Measurements from ENCODE around the gene MYLK. TPM values are rescaled to one million over a fixed set of nuclear protein-coding genes. Genes with fewer than 3 reads are reported as not detected.
"Not testable (repeated sequence)": the region's sequence is repeated elsewhere in the genome, so short reads cannot be mapped to it uniquely, and the experiment has no call there.

MYLK gene
- total and polyA plus RNA-seq, 2 donors (not counting 1 experiment from before 2014, with no cell fraction given): 0.51 TPM; not detected in 1

DNA sequence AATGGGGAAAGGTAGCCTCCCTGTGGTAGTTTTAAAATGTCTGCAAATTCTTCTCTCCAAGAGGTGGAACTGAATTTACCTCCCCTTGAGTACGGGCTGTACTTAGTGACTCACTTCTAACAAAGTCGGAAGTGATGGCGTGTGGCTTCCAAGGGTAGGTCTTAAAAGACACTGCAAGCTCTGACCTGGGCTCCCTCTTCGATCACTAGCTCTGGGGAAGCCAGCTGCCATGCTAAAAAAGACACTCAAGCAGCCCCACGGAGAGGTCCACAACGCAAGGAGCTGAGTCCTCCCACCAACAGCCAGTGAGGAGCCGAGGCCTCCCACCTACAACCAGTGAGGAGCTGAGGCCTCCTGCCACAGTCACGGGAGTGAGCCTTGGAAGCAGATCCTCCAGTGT is 177.3 kb downstream of the MYLK start:
- DNase-seq (no peak), ATAC-seq (ENCODE audit: low read depth) (no peak)
- intact Hi-C loops (cut with micrococcal nuclease): no loop called here
- H3K27ac ChIP-seq (ENCODE audit: low read length in 2 of 2): no peak overlapping the region
- H3K27ac Mint-ChIP-seq: no peak overlapping the region
- H3K9me3 ChIP-seq (ENCODE audit: control extremely low read depth in 1 of 3, control insufficient read depth in 2 of 3, insufficient read depth in 1 of 3, low read length in 2 of 3): no peaks in the 10 kb centered on the region
- no peak overlapping the region for H3K4me3 ChIP-seq (ENCODE audit: control extremely low read depth in 1 of 5, extremely low read depth in 1 of 5, insufficient read depth in 1 of 5, low read depth in 2 of 5, low read length in 4 of 5)
- H3K4me2 ChIP-seq (replicated peaks; ENCODE audit: low read depth, low read length, poor library complexity, severe bottlenecking): no peak overlapping the region
- ChIA-PET POLR2A (no interaction called here), CTCF (interaction anchor here (1.1 to 2.2 kb wide), 3 partner anchors 17 to 65 kb away, joined by 3 to 10 read pairs (median 6); no protein-coding TSS in a partner anchor)
- H3K27me3 Mint-ChIP-seq: peaks cover 4% of the 10 kb centered on the region
- no peaks in the 10 kb centered on the region for H3K9me3 Mint-ChIP-seq (ENCODE audit: insufficient read depth)
- no peaks in the 10 kb centered on the region for H4K20me1 ChIP-seq (ENCODE audit: control insufficient read depth, insufficient read depth, low read length, poor library complexity, severe bottlenecking)
- TF ChIP-seq EZH2 (IDR thresholded peaks at IDR 0.05; ENCODE audit: borderline replicate concordance, insufficient read depth, low read depth, low read length, poor library complexity, severe bottlenecking): no peak
- TF ChIP-seq, protein P1, sequence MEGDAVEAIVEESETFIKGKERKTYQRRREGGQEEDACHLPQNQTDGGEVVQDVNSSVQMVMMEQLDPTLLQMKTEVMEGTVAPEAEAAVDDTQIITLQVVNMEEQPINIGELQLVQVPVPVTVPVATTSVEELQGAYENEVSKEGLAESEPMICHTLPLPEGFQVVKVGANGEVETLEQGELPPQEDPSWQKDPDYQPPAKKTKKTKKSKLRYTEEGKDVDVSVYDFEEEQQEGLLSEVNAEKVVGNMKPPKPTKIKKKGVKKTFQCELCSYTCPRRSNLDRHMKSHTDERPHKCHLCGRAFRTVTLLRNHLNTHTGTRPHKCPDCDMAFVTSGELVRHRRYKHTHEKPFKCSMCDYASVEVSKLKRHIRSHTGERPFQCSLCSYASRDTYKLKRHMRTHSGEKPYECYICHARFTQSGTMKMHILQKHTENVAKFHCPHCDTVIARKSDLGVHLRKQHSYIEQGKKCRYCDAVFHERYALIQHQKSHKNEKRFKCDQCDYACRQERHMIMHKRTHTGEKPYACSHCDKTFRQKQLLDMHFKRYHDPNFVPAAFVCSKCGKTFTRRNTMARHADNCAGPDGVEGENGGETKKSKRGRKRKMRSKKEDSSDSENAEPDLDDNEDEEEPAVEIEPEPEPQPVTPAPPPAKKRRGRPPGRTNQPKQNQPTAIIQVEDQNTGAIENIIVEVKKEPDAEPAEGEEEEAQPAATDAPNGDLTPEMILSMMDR (IDR thresholded peaks at IDR 0.05): no peak
- no peaks in the 10 kb centered on the region for H3K79me2 ChIP-seq (ENCODE audit: control insufficient read depth, insufficient read depth, low read length)
- no peak overlapping the region for H3K9ac ChIP-seq (ENCODE audit: low read length)
- H3K4me3 Mint-ChIP-seq: no peak overlapping the region
- no peaks in the 10 kb centered on the region for H3K36me3 ChIP-seq (replicated peaks in 1 of 2; ENCODE audit: control extremely low read depth in 1 of 2, control insufficient read depth in 1 of 2, extremely low read depth in 1 of 2, insufficient read depth in 2 of 2, low read length in 1 of 2)
- H3K4me1 Mint-ChIP-seq: no peaks in the 10 kb centered on the region
- WGBS (ENCODE audit: insufficient coverage): 92% methylated on average over 7 of the region's 8 CpGs
- H3K27me3 ChIP-seq (replicated peaks in 1 of 4; ENCODE audit: control extremely low read depth in 1 of 4, control insufficient read depth in 3 of 4, insufficient read depth in 4 of 4, low read length in 3 of 4): no peaks in the 10 kb centered on the region
- H2AFZ ChIP-seq (ENCODE audit: insufficient read depth, low read depth, low read length, poor library complexity, severe bottlenecking): no peak overlapping the region
- H3K4me1 ChIP-seq (ENCODE audit: control insufficient read depth in 2 of 2, insufficient read depth in 2 of 2, low read length in 2 of 2): no peaks in the 10 kb centered on the region

DNA sequence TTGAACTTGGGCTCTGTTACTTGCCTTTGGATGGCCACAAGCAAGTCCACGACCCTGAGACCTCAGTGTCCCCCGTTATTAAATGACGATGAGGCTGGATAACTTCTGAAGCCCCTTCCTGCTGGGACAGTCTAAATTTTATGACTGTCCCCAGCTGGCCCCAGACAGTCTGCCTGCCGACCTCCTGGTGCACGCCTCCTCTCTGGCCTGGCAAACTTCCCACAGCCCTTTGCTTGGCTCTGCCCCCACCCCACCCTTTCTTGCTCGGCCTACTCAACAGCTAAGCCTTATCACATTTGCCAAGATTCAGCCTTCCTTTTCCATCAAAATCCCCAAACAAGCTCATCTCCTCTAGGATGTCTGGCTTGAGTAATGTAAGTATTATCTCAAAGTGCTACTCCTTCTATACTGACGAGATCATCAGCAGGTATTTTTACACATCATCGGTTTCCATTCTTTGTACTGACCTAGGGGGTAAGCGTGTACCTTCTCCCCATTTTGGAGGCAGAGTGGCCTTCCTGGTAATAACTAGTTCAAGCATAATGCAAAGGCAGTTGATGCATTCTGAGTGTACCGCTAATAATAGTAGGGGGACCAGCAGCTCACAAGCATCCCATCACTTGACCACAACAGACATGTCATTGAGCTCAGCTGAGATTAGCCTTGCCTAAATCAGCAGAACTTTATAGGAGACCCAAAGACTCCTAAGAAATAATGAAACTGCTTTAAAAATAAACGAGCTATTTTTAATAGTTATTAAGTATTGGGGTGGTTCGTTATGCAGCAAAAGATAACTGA is 178.4 kb downstream of the MYLK start:
- no peak overlapping the region for H3K4me2 ChIP-seq (replicated peaks; ENCODE audit: low read depth, low read length, poor library complexity, severe bottlenecking)
- intact Hi-C loops (cut with micrococcal nuclease): no loop called here
- no peak overlapping the region for H3K4me3 ChIP-seq (ENCODE audit: control extremely low read depth in 1 of 5, extremely low read depth in 1 of 5, insufficient read depth in 1 of 5, low read depth in 2 of 5, low read length in 4 of 5)
- H3K79me2 ChIP-seq (ENCODE audit: control insufficient read depth, insufficient read depth, low read length): no peaks in the 10 kb centered on the region
- H3K9ac ChIP-seq (ENCODE audit: low read length): no peak overlapping the region
- no peaks in the 10 kb centered on the region for H4K20me1 ChIP-seq (ENCODE audit: control insufficient read depth, insufficient read depth, low read length, poor library complexity, severe bottlenecking)
- DNase-seq (no peak), ATAC-seq (ENCODE audit: low read depth) (no peak)
- CTCF ChIA-PET: interaction anchor here (1.1 to 2.2 kb wide), 2 partner anchors 18 to 53 kb away, joined by 4 to 10 read pairs; no protein-coding TSS in a partner anchor
- no peaks in the 10 kb centered on the region for H3K9me3 ChIP-seq (ENCODE audit: control extremely low read depth in 1 of 3, control insufficient read depth in 2 of 3, insufficient read depth in 1 of 3, low read length in 2 of 3)
- no peak overlapping the region for H3K27ac ChIP-seq (ENCODE audit: low read length in 2 of 2)
- no peaks in the 10 kb centered on the region for H3K4me1 Mint-ChIP-seq
- no peak overlapping the region for H3K4me3 Mint-ChIP-seq
- TF ChIP-seq, protein P1 (IDR thresholded peaks at IDR 0.05): no peak
- TF ChIP-seq EZH2 (IDR thresholded peaks at IDR 0.05; ENCODE audit: borderline replicate concordance, insufficient read depth, low read depth, low read length, poor library complexity, severe bottlenecking): no peak
- no peak overlapping the region for H3K27ac Mint-ChIP-seq
- H3K4me1 ChIP-seq (ENCODE audit: control insufficient read depth in 2 of 2, insufficient read depth in 2 of 2, low read length in 2 of 2): no peaks in the 10 kb centered on the region
- H3K27me3 Mint-ChIP-seq: peaks cover 5% of the 10 kb centered on the region
- no peaks in the 10 kb centered on the region for H3K9me3 Mint-ChIP-seq (ENCODE audit: insufficient read depth)
- H3K36me3 ChIP-seq (replicated peaks in 1 of 2; ENCODE audit: control extremely low read depth in 1 of 2, control insufficient read depth in 1 of 2, extremely low read depth in 1 of 2, insufficient read depth in 2 of 2, low read length in 1 of 2): no peaks in the 10 kb centered on the region
- POLR2A ChIA-PET: no interaction called here
- H3K27me3 ChIP-seq (replicated peaks in 1 of 4; ENCODE audit: control extremely low read depth in 1 of 4, control insufficient read depth in 3 of 4, insufficient read depth in 4 of 4, low read length in 3 of 4): no peaks in the 10 kb centered on the region
- WGBS (ENCODE audit: insufficient coverage): 89% methylated on average over 7 of the region's 12 CpGs
- H2AFZ ChIP-seq (ENCODE audit: insufficient read depth, low read depth, low read length, poor library complexity, severe bottlenecking): no peak overlapping the region

DNA sequence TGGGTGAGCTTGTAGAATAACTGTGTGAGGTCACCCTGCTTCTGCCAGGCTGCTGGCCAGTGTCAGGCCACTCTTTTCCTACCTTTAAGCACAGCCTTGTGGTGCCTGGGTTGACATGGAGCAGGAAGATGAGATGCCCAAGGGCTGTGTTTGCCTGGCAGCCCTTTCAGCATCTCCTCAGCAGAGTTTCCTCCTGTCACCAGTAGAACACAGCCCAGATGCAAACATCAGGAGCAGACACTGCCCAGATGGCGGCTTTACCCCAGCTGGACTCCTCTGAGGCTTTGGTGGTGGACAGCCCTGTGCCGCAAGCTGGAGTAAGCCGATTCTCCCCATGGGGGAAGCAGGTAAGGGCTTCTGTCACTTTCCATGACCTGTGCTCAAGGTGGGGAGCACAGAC is 180.5 kb downstream of the MYLK start:
- intact Hi-C loops (cut with micrococcal nuclease); H3K9ac ChIP-seq (ENCODE audit: low read length); H3K9me3 ChIP-seq (ENCODE audit: control extremely low read depth in 1 of 3, control insufficient read depth in 2 of 3, insufficient read depth in 1 of 3, low read length in 2 of 3); H3K79me2 ChIP-seq (ENCODE audit: control insufficient read depth, insufficient read depth, low read length); H3K27me3 ChIP-seq (replicated peaks in 1 of 4; ENCODE audit: control extremely low read depth in 1 of 4, control insufficient read depth in 3 of 4, insufficient read depth in 4 of 4, low read length in 3 of 4); H3K4me1 ChIP-seq (ENCODE audit: control insufficient read depth in 2 of 2, insufficient read depth in 2 of 2, low read length in 2 of 2); ATAC-seq (ENCODE audit: low read depth); H3K27ac Mint-ChIP-seq; H3K4me1 Mint-ChIP-seq; H2AFZ ChIP-seq (ENCODE audit: insufficient read depth, low read depth, low read length, poor library complexity, severe bottlenecking); H3K4me3 Mint-ChIP-seq; H3K9me3 Mint-ChIP-seq (ENCODE audit: insufficient read depth); H3K4me2 ChIP-seq (replicated peaks; ENCODE audit: low read depth, low read length, poor library complexity, severe bottlenecking); H4K20me1 ChIP-seq (ENCODE audit: control insufficient read depth, insufficient read depth, low read length, poor library complexity, severe bottlenecking); DNase-seq; POLR2A ChIA-PET; H3K4me3 ChIP-seq (ENCODE audit: control extremely low read depth in 1 of 5, extremely low read depth in 1 of 5, insufficient read depth in 1 of 5, low read depth in 2 of 5, low read length in 4 of 5); H3K36me3 ChIP-seq (replicated peaks in 1 of 2; ENCODE audit: control extremely low read depth in 1 of 2, control insufficient read depth in 1 of 2, extremely low read depth in 1 of 2, insufficient read depth in 2 of 2, low read length in 1 of 2); H3K27ac ChIP-seq (ENCODE audit: low read length in 2 of 2): not testable (repeated sequence)
- CTCF ChIA-PET: interaction anchor here (3.2 kb wide), 1 partner anchor 50 kb away, joined by 29 read pairs; no protein-coding TSS in a partner anchor
- peaks cover 13% of the 10 kb centered on the region for H3K27me3 Mint-ChIP-seq
- 89% methylated on average over 3 of the region's 3 CpGs for WGBS (ENCODE audit: insufficient coverage)

All from B cell (primary cell).